Uterus (tissue), 4 donors: ENCODE measurements around the gene KDM4F. TPM values are rescaled to one million over a fixed set of nuclear protein-coding genes. Genes with fewer than 3 reads are reported as not detected.

Source experiments
- DNase-seq, 2 donors: peaks; one replicate each; pipeline ENCODE4 v3.0.0-alpha.2; 2019 to 2020
- H3K27ac ChIP-seq, 2 donors: fragments of 200-600 bp; sonication (generic); 1 replicate in 1 of 2; 2 replicates in 1 of 2; pipeline ENCODE4 v1.5.1; 2016 to 2018
- H3K27me3 ChIP-seq, 2 donors: fragments of 200-600 bp; sonication (generic); one replicate each; pipeline ENCODE4 v1.5.1; 2018 to 2019; ENCODE audit warnings: control low read depth in 1 of 2
- H3K36me3 ChIP-seq, 2 donors: fragments of 200-600 bp; sonication (generic); one replicate each; pipeline ENCODE4 v1.5.1; 2019; ENCODE audit warnings: control low read depth in 1 of 2
- H3K4me1 ChIP-seq, 2 donors: fragments of 200-600 bp; sonication (generic); one replicate each; pipeline ENCODE4 v1.5.1; 2018 to 2019; ENCODE audit warnings: control low read depth in 1 of 2
- H3K4me3 ChIP-seq, 2 donors: fragments of 200-600 bp; sonication (generic); 1 replicate in 1 of 2; 2 replicates in 1 of 2; pipeline ENCODE4 v1.5.1; 2018 to 2019; ENCODE audit warnings: mild to moderate bottlenecking in 1 of 2
- H3K9me3 ChIP-seq, 2 donors: fragments of 200-600 bp; sonication (generic); one replicate each; pipeline ENCODE4 v1.5.1; 2019; ENCODE audit warnings: control low read depth in 1 of 2
- POLR2A ChIP-seq, 2 donors: fragments of 450-650 bp; IDR thresholded peaks; one replicate each; pipeline ENCODE4 v1.6.1; 2016; ENCODE audit warnings: antibody characterized with exemption in 2 of 2, mild to moderate bottlenecking in 1 of 2, moderate library complexity in 1 of 2
- intact Hi-C: fragments of 100-400 bp; cut with DNase I; formaldehyde crosslinking; loops from one replicate; pipeline ENCODE4 v1.15.1; 2023; ENCODE audit warnings: low total_unique reads
- total RNA-seq, 4 donors: library from RNA; depleted of rRNA in 3 of 4; stranded (reverse); fragments of >200 nt in 3 of 4; gene quantifications; one replicate each; pipeline versions ENCODE4 v1.1.0 to v1.2.4, GENCODE V29; 2014 to 2023
- TF ChIP-seq, protein P1 (sequence below), 4 experiments: fragments of 200-600 bp in 2 of 4; fragments of 450-650 bp in 2 of 4; sonication (generic) in 2 of 4; IDR thresholded peaks; one replicate each; pipeline ENCODE4 v1.5.1; 2016 to 2019; ENCODE audit warnings: antibody characterized with exemption in 4 of 4, mild to moderate bottlenecking in 2 of 4, moderate library complexity in 1 of 4
- donor health status: DM: yes; HTN: yes; CAD: no.

Gene KDM4F
- total RNA-seq, 4 donors from 2014 or later: not detected

GRCh38 chr11:95097209-95097608 lies 48.0 kb downstream of the KDM4F start:
- no peaks in the 10 kb centered on the region for H3K27me3 ChIP-seq
- TF ChIP-seq POLR2A (IDR thresholded peaks at IDR 0.05): no peak
- TF ChIP-seq, protein P1, sequence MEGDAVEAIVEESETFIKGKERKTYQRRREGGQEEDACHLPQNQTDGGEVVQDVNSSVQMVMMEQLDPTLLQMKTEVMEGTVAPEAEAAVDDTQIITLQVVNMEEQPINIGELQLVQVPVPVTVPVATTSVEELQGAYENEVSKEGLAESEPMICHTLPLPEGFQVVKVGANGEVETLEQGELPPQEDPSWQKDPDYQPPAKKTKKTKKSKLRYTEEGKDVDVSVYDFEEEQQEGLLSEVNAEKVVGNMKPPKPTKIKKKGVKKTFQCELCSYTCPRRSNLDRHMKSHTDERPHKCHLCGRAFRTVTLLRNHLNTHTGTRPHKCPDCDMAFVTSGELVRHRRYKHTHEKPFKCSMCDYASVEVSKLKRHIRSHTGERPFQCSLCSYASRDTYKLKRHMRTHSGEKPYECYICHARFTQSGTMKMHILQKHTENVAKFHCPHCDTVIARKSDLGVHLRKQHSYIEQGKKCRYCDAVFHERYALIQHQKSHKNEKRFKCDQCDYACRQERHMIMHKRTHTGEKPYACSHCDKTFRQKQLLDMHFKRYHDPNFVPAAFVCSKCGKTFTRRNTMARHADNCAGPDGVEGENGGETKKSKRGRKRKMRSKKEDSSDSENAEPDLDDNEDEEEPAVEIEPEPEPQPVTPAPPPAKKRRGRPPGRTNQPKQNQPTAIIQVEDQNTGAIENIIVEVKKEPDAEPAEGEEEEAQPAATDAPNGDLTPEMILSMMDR (IDR thresholded peaks at IDR 0.05): no peak
- no peak overlapping the region for H3K4me3 ChIP-seq
- H3K9me3 ChIP-seq: no peaks in the 10 kb centered on the region
- H3K4me1 ChIP-seq: peaks cover 4 to 8% of the 10 kb centered on the region in 2 donors
- no peak overlapping the region for H3K27ac ChIP-seq
- no peak for DNase-seq
- intact Hi-C loops: no loop called here
- H3K36me3 ChIP-seq: no peaks in the 10 kb centered on the region

GRCh38 chr11:95098826-95099225 lies 49.6 kb downstream of the KDM4F start:
- Histone ChIP-seq H3K4me1 (peaks cover 0 to 4% of the 10 kb centered on the region in 2 donors), H3K4me3 (no peak overlapping the region), H3K36me3 (no peaks in the 10 kb centered on the region), H3K9me3 (no peaks in the 10 kb centered on the region), H3K27ac (no peak overlapping the region), H3K27me3 (no peaks in the 10 kb centered on the region)
- TF ChIP-seq POLR2A (IDR thresholded peaks at IDR 0.05): no peak
- TF ChIP-seq, protein P1 (IDR thresholded peaks at IDR 0.05): no peak
- DNase-seq: no peak
- intact Hi-C loops: no loop called here

- DNase-seq: no peak
- TF ChIP-seq POLR2A (IDR thresholded peaks at IDR 0.05): no peak
- TF ChIP-seq, protein P1 (IDR thresholded peaks at IDR 0.05): no peak
- intact Hi-C loops: no loop called here
- no peak overlapping the region for H3K4me3 ChIP-seq
- no peak overlapping the region for H3K27ac ChIP-seq
- H3K4me1 ChIP-seq: no peaks in the 10 kb centered on the region
- H3K9me3 ChIP-seq: no peaks in the 10 kb centered on the region
- H3K27me3 ChIP-seq: no peaks in the 10 kb centered on the region
- H3K36me3 ChIP-seq: no peaks in the 10 kb centered on the region
Measured at GRCh38 chr11:95100191-95100648, 51.0 kb downstream of the KDM4F start.

Other genes starting within 250 kb of the KDM4F start
- gene CWC15, start 75.9 kb upstream of the KDM4F start, total RNA-seq: 10 to 100 TPM; 11.5 to 67.2 (median 56.9) TPM
- gene KDM4D, start 75.7 kb upstream of the KDM4F start, total RNA-seq: 1 to 10 TPM in 1 of 4 donors, under 1 TPM in 2, not detected in 1; under 0.01 to 1.9 (median 0.70) TPM
- gene KDM4E, start 24.2 kb upstream of the KDM4F start, total RNA-seq: not detected
- 10 to 100 TPM; 24.3 to 70.6 (median 32.9) TPM for gene SRSF8, start 17.5 kb downstream of the KDM4F start, total RNA-seq
- gene ENDOD1, start 40.4 kb downstream of the KDM4F start, total RNA-seq: 10 to 100 TPM; 35.0 to 82.9 (median 60.0) TPM
- gene SESN3, start 181.8 kb downstream of the KDM4F start, total RNA-seq: 100 to 1,000 TPM in 1 of 4 donors, 10 to 100 TPM in 3; 19.7 to 188 (median 39.3) TPM